Measurements from ENCODE around the gene TALDO1.

The TALDO1 gene

GRCh38 chr11:749731-750130 is 2.5 kb downstream of the TALDO1 start:
- Histone ChIP-seq H3K27ac (ENCODE audit: low read depth, low read length) (no peak overlapping the region), H3K9me2 (replicated peaks; ENCODE audit: control insufficient read depth, low read length) (no peaks in the 10 kb centered on the region), H3K9me3 (ENCODE audit: control insufficient read depth, insufficient read depth, low read length) (no peaks in the 10 kb centered on the region), H4K20me1 (ENCODE audit: control insufficient read depth, insufficient read depth, low read depth, low read length) (peaks cover 3% of the 10 kb centered on the region; the same call in 1 of the 2 replicates), H3K4me2 (ENCODE audit: low read length) (no peak overlapping the region), H3K36me3 (ENCODE audit: control insufficient read depth, low read length) (peaks cover 14% of the 10 kb centered on the region), H3K79me2 (ENCODE audit: control insufficient read depth, low read length) (peaks cover 72% of the 10 kb centered on the region), H3K27me3 (ENCODE audit: control insufficient read depth, low read length) (no peaks in the 10 kb centered on the region), H3K4me1 (ENCODE audit: control insufficient read depth, low read length) (peaks cover 24% of the 10 kb centered on the region), H3K4me3 (ENCODE audit: low read length) (no peak overlapping the region), H3F3A (ENCODE audit: control insufficient read depth, insufficient read depth) (peaks cover 4% of the 10 kb centered on the region)
- TF ChIP-seq, protein P1, sequence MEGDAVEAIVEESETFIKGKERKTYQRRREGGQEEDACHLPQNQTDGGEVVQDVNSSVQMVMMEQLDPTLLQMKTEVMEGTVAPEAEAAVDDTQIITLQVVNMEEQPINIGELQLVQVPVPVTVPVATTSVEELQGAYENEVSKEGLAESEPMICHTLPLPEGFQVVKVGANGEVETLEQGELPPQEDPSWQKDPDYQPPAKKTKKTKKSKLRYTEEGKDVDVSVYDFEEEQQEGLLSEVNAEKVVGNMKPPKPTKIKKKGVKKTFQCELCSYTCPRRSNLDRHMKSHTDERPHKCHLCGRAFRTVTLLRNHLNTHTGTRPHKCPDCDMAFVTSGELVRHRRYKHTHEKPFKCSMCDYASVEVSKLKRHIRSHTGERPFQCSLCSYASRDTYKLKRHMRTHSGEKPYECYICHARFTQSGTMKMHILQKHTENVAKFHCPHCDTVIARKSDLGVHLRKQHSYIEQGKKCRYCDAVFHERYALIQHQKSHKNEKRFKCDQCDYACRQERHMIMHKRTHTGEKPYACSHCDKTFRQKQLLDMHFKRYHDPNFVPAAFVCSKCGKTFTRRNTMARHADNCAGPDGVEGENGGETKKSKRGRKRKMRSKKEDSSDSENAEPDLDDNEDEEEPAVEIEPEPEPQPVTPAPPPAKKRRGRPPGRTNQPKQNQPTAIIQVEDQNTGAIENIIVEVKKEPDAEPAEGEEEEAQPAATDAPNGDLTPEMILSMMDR (IDR thresholded peaks at IDR 0.05; ENCODE audit: low read depth, low read length, poor library complexity, severe bottlenecking): no peak
- TF ChIP-seq EZH2phosphoT487 (IDR thresholded peaks at IDR 0.05; ENCODE audit: borderline replicate concordance, low read length): no peak

- Histone ChIP-seq H3K79me2 (ENCODE audit: control insufficient read depth, low read length) (peaks cover 14% of the 10 kb centered on the region), H3F3A (ENCODE audit: control insufficient read depth, insufficient read depth) (peaks cover 4% of the 10 kb centered on the region), H3K36me3 (ENCODE audit: control insufficient read depth, low read length) (peaks cover 62% of the 10 kb centered on the region)
Measured at GRCh38 chr11:760236-760635, 13.0 kb downstream of the TALDO1 start.

GRCh38 chr11:761526-762108 is 14.4 kb downstream of the TALDO1 start:
- H3F3A ChIP-seq (ENCODE audit: control insufficient read depth, insufficient read depth): peaks cover 7% of the 10 kb centered on the region
- no peaks in the 10 kb centered on the region for H3K9me2 ChIP-seq (replicated peaks; ENCODE audit: control insufficient read depth, low read length)

More at GRCh38 chr11:760236-760635, 13.0 kb downstream of the TALDO1 start:
- no peaks in the 10 kb centered on the region for H3K4me1 ChIP-seq (ENCODE audit: control insufficient read depth, low read length)
- 0 out of 2 replicates have a peak, but pooled peaks cover 4% of the 10 kb centered on the region for H4K20me1 ChIP-seq (ENCODE audit: control insufficient read depth, insufficient read depth, low read depth, low read length)
- TF ChIP-seq, protein P1 (IDR thresholded peaks at IDR 0.05; ENCODE audit: low read depth, low read length, poor library complexity, severe bottlenecking): no peak
- TF ChIP-seq EZH2phosphoT487 (IDR thresholded peaks at IDR 0.05; ENCODE audit: borderline replicate concordance, low read length): no peak
- no peaks in the 10 kb centered on the region for H3K9me3 ChIP-seq (ENCODE audit: control insufficient read depth, insufficient read depth, low read length)
- no peak overlapping the region for H3K4me3 ChIP-seq (ENCODE audit: low read length)
- H3K4me2 ChIP-seq (ENCODE audit: low read length): no peak overlapping the region
- no peak overlapping the region for H3K27ac ChIP-seq (ENCODE audit: low read depth, low read length)
- H3K9me2 ChIP-seq (replicated peaks; ENCODE audit: control insufficient read depth, low read length): no peaks in the 10 kb centered on the region
- no peaks in the 10 kb centered on the region for H3K27me3 ChIP-seq (ENCODE audit: control insufficient read depth, low read length)

More at GRCh38 chr11:761526-762108, 14.4 kb downstream of the TALDO1 start:
- no peak overlapping the region for H3K4me2 ChIP-seq (ENCODE audit: low read length)
- H3K79me2 ChIP-seq (ENCODE audit: control insufficient read depth, low read length): 0 out of 2 replicates have a peak, but pooled peaks cover 3% of the 10 kb centered on the region
- TF ChIP-seq, protein P1 (IDR thresholded peaks at IDR 0.05; ENCODE audit: low read depth, low read length, poor library complexity, severe bottlenecking): no peak
- no peak for TF ChIP-seq EZH2phosphoT487 (IDR thresholded peaks at IDR 0.05; ENCODE audit: borderline replicate concordance, low read length)
- H3K36me3 ChIP-seq (ENCODE audit: control insufficient read depth, low read length): peaks cover 70% of the 10 kb centered on the region
- H3K9me3 ChIP-seq (ENCODE audit: control insufficient read depth, insufficient read depth, low read length): no peaks in the 10 kb centered on the region
- H3K4me1 ChIP-seq (ENCODE audit: control insufficient read depth, low read length): no peaks in the 10 kb centered on the region
- no peak overlapping the region for H3K27ac ChIP-seq (ENCODE audit: low read depth, low read length)
- H3K27me3 ChIP-seq (ENCODE audit: control insufficient read depth, low read length): no peaks in the 10 kb centered on the region
- no peak overlapping the region for H3K4me3 ChIP-seq (ENCODE audit: low read length)
- 0 out of 2 replicates have a peak, but pooled peaks cover 5% of the 10 kb centered on the region for H4K20me1 ChIP-seq (ENCODE audit: control insufficient read depth, insufficient read depth, low read depth, low read length)

All from DOHH2 (cell line).